Stimulated activated CD8-positive, alpha-beta memory T cell treated with anti-CD3 and anti-CD28 coated beads, Interleukin-15, amount 100 ng/mL, for 1 hour (primary cell): ENCODE results near the gene PRPF18.

Source experiments
- DNase-seq: peaks from one replicate; pipeline ENCODE4 v3.0.0-alpha.2; 2020; ENCODE audit warnings: low read depth

PRPF18 gene

DNA sequence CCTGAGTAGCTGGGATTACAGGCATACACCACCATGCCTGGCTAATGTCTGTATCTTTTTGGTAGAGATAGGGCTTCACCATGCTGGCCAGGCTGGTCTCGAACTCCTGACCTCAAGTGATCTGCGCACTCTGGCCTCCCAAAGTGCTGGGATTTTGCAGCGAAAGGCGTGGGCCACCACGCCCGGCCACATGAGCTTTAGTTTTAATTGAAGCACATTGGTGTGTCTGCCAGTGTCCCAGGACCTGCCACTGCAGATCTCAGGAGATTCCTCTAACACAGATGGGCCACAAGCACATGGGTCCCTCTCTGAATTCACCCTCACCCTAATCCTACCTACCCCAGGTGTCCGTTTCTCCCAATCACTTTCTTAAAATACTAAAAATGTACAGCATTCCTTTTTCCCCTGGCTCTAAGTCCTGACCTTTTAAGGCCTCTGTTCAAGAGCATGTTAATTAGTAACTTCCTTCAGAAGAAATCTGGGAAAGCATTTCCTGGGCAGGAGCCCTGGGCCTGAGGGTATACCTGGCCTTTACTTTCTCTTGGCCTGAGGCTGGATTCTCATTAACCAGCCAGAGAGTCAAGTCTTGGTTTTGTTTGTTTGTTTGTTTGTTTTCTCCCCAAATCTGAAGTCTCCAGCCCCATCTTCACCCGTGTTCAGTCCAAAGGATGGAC lies 82.6 kb downstream of the PRPF18 start:
- no peak for DNase-seq

DNA sequence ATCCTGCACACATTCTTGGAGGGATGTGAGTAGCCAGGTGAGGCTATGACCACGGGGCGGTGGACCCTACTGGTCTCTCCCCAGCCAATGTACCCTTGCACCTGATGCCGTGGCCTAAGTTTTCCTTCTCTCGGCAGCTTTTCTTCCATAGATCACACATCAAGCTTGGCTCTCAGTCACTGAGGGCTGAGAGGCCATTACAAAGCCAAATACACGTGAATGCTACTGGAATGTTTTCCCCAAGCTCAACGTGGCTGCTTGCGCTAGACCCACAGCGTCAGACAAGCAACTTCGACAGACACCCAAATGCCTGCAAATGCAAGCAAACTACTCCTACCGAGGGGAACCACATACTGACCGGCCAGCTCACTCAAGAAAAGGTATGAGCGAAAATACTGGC lies 83.1 kb downstream of the PRPF18 start:
- DNase-seq: no peak

DNA sequence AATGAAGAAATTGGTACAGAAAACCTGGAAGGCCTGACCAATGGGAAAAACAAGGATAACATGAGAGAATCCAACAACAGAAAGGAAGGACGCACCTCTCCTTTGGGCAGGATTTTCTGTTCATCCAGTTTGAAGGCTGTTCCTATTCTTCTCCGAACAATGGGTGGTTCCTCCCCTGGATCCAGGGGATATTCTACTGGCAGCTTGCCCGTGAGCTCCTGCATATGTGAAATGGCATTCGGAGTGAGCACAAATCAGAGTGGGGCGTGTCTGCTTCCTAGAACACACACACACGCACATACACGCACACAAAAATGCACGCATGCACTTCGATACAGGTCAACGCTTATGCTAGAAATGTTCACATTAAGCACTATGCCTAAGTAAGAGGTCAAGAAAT lies 83.5 kb downstream of the PRPF18 start:
- no peak for DNase-seq

DNA sequence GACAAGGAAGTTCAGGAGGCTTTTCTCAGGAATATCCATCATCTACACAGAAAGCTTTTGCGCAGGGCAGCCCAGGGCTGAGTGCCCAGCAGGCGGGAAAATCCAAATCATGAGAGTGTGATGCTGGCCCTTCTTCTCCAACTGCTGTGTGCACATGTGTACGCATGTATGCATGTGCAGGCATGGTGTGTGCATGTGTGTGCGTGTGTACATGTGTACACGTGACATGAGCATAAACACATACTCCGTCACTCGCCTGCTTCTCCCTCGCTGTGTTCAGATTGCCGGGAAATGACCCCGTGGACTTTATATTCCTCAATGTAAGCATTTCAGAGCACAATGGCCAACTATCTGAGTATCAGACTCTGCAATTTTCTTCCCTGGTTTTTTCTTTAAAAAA lies 85.1 kb downstream of the PRPF18 start:
- no peak for DNase-seq

DNA sequence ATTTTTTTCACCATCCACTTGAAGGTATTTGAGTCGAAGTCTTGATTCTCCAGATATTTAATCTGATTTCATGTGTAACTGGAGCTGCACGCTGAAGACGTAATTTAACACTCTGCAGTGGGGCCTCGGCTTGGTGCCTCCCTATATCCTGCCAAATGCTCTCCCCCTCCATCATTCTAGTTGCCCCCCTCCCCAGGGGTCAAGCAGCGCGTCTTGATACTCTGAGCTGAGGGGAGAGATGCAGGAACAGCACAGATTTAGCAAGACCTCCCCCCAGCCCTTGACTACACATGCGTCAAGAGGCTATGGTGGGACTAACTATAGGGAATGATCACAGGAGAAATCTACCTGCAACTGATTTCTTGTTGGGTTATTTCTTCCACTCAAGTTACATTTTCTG lies 85.8 kb downstream of the PRPF18 start:
- no peak for DNase-seq

DNA sequence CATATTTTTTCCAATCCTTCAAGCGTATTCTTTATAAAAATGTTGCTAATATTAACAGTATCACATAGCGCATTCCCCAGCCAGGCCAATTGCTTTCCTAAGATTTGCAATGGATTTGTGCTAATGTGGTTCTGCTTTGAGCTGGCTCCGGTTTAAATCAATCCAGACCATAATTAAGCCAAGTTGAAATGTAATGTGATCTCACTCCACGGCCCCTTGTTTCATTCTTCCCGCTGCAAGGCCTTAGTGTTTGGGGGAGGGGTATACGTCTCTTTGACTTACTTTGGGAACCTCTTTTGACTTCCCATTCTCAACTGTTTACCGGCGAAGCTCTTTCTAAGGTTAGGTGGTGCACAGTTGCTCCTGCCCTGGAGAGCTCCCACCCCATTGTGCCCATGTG lies 86.4 kb downstream of the PRPF18 start:
- no peak for DNase-seq

DNA sequence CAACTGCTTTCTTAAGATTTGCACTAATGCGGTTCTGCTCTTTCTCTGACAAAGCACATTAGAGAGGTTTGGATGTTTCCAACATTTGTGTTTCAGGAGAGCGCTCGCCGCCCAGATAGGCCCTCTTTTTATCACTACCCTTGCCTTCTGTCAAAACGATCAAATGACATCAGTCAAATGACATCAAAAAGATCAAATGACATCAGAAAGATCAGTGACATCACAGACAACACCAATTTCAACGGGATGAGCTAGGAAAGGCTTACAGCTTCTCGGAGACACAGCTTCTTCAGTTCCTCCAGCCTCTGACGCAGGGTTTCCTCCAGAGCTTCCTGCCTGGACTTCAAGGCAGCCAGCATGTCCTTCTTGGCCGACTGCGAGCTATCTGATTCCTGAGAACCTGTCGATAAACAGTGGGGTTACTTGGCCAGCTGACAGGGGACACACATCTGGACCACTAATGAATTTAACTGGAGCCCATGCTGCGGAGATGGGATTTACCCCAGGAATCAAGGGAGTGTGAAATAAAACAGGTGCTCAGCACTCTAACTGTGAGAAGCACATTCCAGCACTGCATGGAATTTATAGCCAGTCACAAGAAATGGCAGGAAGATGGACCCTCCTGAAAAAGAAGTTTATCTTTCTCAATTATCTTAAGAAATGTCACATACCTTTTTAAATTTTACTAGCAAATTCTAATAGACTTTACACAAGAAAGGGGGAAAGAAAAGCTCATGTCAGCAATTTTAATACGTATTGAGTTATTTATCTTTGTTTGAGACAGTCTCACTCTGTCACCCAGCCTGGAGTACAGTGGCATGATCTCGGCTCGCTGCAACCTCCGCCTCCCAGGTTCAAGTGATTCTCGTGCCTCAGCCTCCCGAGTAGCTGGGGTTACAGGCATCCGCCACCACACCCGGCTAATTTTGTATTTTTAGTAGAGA lies 88.2 kb downstream of the PRPF18 start:
- no peak for DNase-seq

DNA sequence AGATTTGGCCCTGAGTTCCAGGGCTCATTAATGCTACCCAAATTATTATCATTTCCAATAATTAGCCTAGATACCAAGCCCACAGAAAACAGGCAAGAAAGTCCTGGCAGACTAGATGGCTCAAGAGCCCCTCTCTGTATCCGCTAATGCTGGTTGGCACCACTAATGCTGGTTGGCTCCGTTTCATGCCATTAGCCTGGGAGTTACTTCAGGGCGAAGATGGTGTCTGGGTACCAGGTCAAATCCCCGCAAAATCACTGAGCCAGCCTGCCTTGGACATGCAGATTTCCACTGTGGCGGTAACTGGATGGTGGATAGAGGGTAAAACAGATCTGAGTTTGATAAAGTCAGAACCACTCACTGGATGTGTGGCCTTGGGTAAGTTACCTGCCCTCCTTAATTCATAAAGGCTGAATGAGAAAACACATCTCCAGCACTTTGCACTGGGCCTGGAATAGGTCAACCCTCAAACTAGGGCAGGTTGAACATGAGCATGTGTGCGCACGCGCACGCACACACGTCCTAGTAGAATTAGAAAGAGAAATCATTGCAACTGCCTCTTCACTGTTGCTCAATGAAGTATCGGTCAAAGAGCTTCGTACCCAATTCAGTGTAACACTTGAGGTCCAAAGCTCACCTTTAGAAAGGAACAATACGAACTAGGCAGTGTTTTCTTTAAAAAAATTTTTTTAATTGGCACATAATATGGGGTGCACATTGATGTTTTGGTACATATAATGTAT lies 91.5 kb downstream of the PRPF18 start:
- no peak for DNase-seq
